Left cardiac atrium (tissue), 2 donors: Measurements from ENCODE around the gene LPP. TPM values are rescaled to one million over a fixed set of nuclear protein-coding genes. Genes with fewer than 3 reads are reported as not detected.

ENCODE experiments used
- microRNA-seq, 2 donors: library from miRNA; unstranded; fragments of <30 nt; microRNA quantifications; one replicate each; pipeline ENCODE4 v1.2.0, GENCODE V29; 2020
- total RNA-seq, 2 donors: library from RNA; stranded (reverse); fragmentation: NEBNext Ultra II Directional; extraction: Animal tissue kit (Norgen Biotek cat#: 25700); gene quantifications; one replicate each; pipeline ENCODE4 v1.2.1, GENCODE V29; 2021
- donor health status: DM: no; HTN: yes; CAD: no; lungs with severe emphysema.
- donor health status: DM: yes; HTN: yes; CAD: no.

The LPP gene
- total RNA-seq, 2 donors from 2014 or later = 152 to 181 TPM

Small RNA genes within 50 kb of the gene (microRNA-seq; reads per million reads assigned to microRNA genes)
- 5,605 to 6,188 reads per million in 2 donors for gene MIR28
